Activated T-cell treated with anti-CD3 and anti-CD28 coated beads for 1 hour (primary cell): Measurements from ENCODE around the gene SPOCK2.

ENCODE experiments used
- DNase-seq: peaks from one replicate; pipeline ENCODE4 v3.0.0-alpha.2; 2020; ENCODE audit warnings: low read depth

Gene SPOCK2

GRCh38 chr10:72029414-72029813, 58.9 kb downstream of the SPOCK2 start:
- DNase-seq: no peak

- no peak for DNase-seq
These were observed 60.9 kb downstream of the SPOCK2 start for GRCh38 chr10:72027498-72027897.

GRCh38 chr10:72026278-72027111, 61.9 kb downstream of the SPOCK2 start:
- no peak for DNase-seq

GRCh38 chr10:72025832-72026231, 62.5 kb downstream of the SPOCK2 start:
- no peak for DNase-seq

- no peak for DNase-seq
These were observed 63.0 kb downstream of the SPOCK2 start for GRCh38 chr10:72025400-72025799.

- DNase-seq: no peak
These were observed 63.8 kb downstream of the SPOCK2 start for GRCh38 chr10:72024596-72024995.

GRCh38 chr10:72022228-72022627, 66.1 kb downstream of the SPOCK2 start:
- DNase-seq: no peak

GRCh38 chr10:72020914-72021809, 67.2 kb downstream of the SPOCK2 start:
- DNase-seq: no peak

GRCh38 chr10:72019085-72019876, 69.1 kb downstream of the SPOCK2 start:
- no peak for DNase-seq

GRCh38 chr10:72016608-72017300, 71.6 kb downstream of the SPOCK2 start:
- DNase-seq: no peak

- no peak for DNase-seq
These were observed 72.5 kb downstream of the SPOCK2 start for GRCh38 chr10:72015841-72016240.

GRCh38 chr10:72014785-72015480, 73.4 kb downstream of the SPOCK2 start:
- DNase-seq: no peak

GRCh38 chr10:72014197-72014596, 74.2 kb downstream of the SPOCK2 start:
- no peak for DNase-seq

GRCh38 chr10:72013202-72013945, 75.0 kb downstream of the SPOCK2 start:
- DNase-seq: no peak

GRCh38 chr10:72012796-72013195, 75.6 kb downstream of the SPOCK2 start:
- DNase-seq: no peak

GRCh38 chr10:72011976-72012512, 76.3 kb downstream of the SPOCK2 start:
- no peak for DNase-seq

- no peak for DNase-seq
These were observed 76.9 kb downstream of the SPOCK2 start for GRCh38 chr10:72011468-72011867.

GRCh38 chr10:72011016-72011415, 77.3 kb downstream of the SPOCK2 start:
- DNase-seq: no peak

GRCh38 chr10:72010234-72010973, 77.9 kb downstream of the SPOCK2 start:
- no peak for DNase-seq
